GM21423 (cell line): Measurements from ENCODE around the gene IQGAP2.

Experiments
- ATAC-seq: cut with Tn5 transposase; IDR thresholded peaks from one replicate; pipeline ENCODE4 v1.9.1; 2021; ENCODE audit warnings: mild to moderate bottlenecking, moderate library complexity; ENCODE audit not compliant: unreplicated experiment

IQGAP2 gene

GRCh38 chr5:76696251-76696650, 293.2 kb downstream of the IQGAP2 start:
- ATAC-seq = no peak

GRCh38 chr5:76697670-76698069, 294.6 kb downstream of the IQGAP2 start:
- ATAC-seq = no peak

- no peak for ATAC-seq
Measured at GRCh38 chr5:76700571-76700970, 297.5 kb downstream of the IQGAP2 start.

GRCh38 chr5:76701298-76701697, 298.2 kb downstream of the IQGAP2 start:
- ATAC-seq = no peak

GRCh38 chr5:76703707-76704106, 300.6 kb downstream of the IQGAP2 start:
- no peak for ATAC-seq

GRCh38 chr5:76704131-76704663, 301.1 kb downstream of the IQGAP2 start:
- ATAC-seq = no peak

GRCh38 chr5:76705574-76705973, 302.5 kb downstream of the IQGAP2 start:
- no peak for ATAC-seq

- no peak for ATAC-seq
Measured at GRCh38 chr5:76709762-76710161, 306.7 kb downstream of the IQGAP2 start.

GRCh38 chr5:76710991-76711390, 307.9 kb downstream of the IQGAP2 start:
- no peak for ATAC-seq

GRCh38 chr5:76714751-76715485, 311.8 kb downstream of the IQGAP2 start:
- no peak for ATAC-seq

GRCh38 chr5:76715486-76715735, 312.3 kb downstream of the IQGAP2 start:
- peak; percentile 29 for ATAC-seq

- ATAC-seq = peak; percentile 56
Measured at GRCh38 chr5:76715736-76716455, 312.8 kb downstream of the IQGAP2 start, which contains the start of gene F2R. Gene F2R, plus strand, starts transcription at chr5:76716126. Its CDS starts 182 bp downstream, at chr5:76716308.

- no peak for ATAC-seq
Measured at GRCh38 chr5:76716456-76717157, 313.5 kb downstream of the IQGAP2 start.

GRCh38 chr5:76717222-76718083, 314.4 kb downstream of the IQGAP2 start:
- ATAC-seq = no peak

GRCh38 chr5:76718381-76718832, 315.3 kb downstream of the IQGAP2 start:
- ATAC-seq = no peak

- no peak for ATAC-seq
Measured at GRCh38 chr5:76718880-76719279, 315.8 kb downstream of the IQGAP2 start.

- peak; percentile 94 for ATAC-seq
Measured at GRCh38 chr5:76720988-76721569, 318.0 kb downstream of the IQGAP2 start.

- ATAC-seq = no peak
Measured at GRCh38 chr5:76723266-76723665, 320.2 kb downstream of the IQGAP2 start.

GRCh38 chr5:76723906-76724305, 320.8 kb downstream of the IQGAP2 start:
- ATAC-seq = no peak

- ATAC-seq = no peak
Measured at GRCh38 chr5:76724871-76725270, 321.8 kb downstream of the IQGAP2 start.
